ENCODE results near the gene TMEM243.
"Not testable (repeated sequence)": the region's sequence is repeated elsewhere in the genome, so short reads cannot be mapped to it uniquely, and the experiment has no call there.

TMEM243 gene

GRCh38 chr7:87219545-87220025 lies at the start of gene TMEM243:
TSS of gene TMEM243 (minus strand) at chr7:87219732. CDS start at chr7:87219503, 229 bp downstream.
- H3K27ac Mint-ChIP-seq: peak within 1 kb of the TSS; percentile 98
- DNase-seq (ENCODE audit: low spot score in 2 of 2) (peak; percentile 65 to 85), ATAC-seq (peak; percentile 79)
- peaks cover 16% of the 10 kb centered on the region for H3K4me1 Mint-ChIP-seq
- no peaks in the 10 kb centered on the region for H3K9me3 Mint-ChIP-seq
- H3K36me3 Mint-ChIP-seq: peaks cover 54% of the 10 kb centered on the region
- H3K4me3 Mint-ChIP-seq: peak within 1 kb of the TSS; percentile 99

GRCh38 chr7:87267239-87267900 lies 47.8 kb upstream of the TMEM243 start:
- ATAC-seq: no peak
- H3K4me1 Mint-ChIP-seq: no peaks in the 10 kb centered on the region

GRCh38 chr7:87263537-87263936 lies 44.0 kb upstream of the TMEM243 start:
- DNase-seq (ENCODE audit: low spot score in 2 of 2): no peak
- H3K9me3 Mint-ChIP-seq: peaks cover 4% of the 10 kb centered on the region
- no peaks in the 10 kb centered on the region for H3K4me1 Mint-ChIP-seq
- ATAC-seq: no peak
- H3K4me3 Mint-ChIP-seq: no peak overlapping the region
- H3K27ac Mint-ChIP-seq: no peak overlapping the region
- H3K36me3 Mint-ChIP-seq: no peaks in the 10 kb centered on the region

More at GRCh38 chr7:87267239-87267900, 47.8 kb upstream of the TMEM243 start:
- Mint-ChIP-seq H3K36me3 (no peaks in the 10 kb centered on the region), H3K4me3 (no peak overlapping the region), H3K27ac (no peak overlapping the region), H3K9me3 (peaks cover 4% of the 10 kb centered on the region)
- DNase-seq (ENCODE audit: low spot score in 2 of 2): no peak

DNA sequence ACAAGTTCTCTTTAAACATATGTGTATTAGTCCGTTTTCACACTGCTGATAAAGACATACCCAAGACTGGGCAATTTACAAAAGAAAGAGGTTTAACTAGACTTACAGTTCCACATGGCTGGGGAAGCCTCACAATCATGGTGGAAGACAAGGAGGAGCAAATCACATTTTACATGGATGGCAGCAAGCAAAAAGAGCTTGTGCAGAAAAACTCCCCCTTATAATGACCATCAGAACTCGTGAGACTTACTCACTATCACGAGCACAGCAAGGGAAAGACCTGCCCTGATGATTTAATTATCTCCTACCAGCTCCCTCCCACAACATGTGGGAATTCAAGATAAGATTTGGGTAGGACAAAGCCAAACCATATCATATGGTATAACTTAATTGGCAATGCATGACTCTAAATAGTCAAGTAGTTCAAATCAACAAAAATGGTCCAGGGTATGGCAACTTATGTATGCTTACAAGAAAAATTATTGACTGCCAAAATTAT lies 34.1 kb upstream of the TMEM243 start:
- Mint-ChIP-seq H3K36me3 (no peaks in the 10 kb centered on the region), H3K9me3 (no peaks in the 10 kb centered on the region), H3K4me1 (no peaks in the 10 kb centered on the region), H3K4me3 (no peak overlapping the region), H3K27ac (no peak overlapping the region)
- ATAC-seq (no peak), DNase-seq (ENCODE audit: low spot score in 2 of 2) (no peak)

DNA sequence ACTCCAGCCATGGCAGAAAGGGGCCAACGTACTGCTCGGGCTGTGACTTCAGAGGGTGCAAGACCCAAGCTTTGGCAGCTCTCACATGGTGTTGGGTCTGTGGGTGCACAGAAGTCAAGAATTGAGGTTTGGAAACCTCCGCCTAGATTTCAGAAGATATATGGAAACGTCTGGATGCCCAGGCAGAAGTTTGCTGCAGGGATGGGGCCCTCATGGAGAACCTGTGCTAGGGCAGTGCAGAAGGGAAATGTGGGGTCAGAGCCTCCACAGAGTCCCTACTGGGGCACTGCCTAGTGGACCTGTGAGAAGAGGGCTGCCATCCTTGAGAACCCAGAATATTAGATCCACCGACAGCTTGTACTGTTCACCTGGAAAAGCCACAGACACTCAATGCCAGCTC lies 26.1 kb upstream of the TMEM243 start:
- not testable (repeated sequence) for H3K27ac Mint-ChIP-seq; DNase-seq (ENCODE audit: low spot score in 2 of 2); H3K9me3 Mint-ChIP-seq; H3K36me3 Mint-ChIP-seq; H3K4me3 Mint-ChIP-seq; ATAC-seq; H3K4me1 Mint-ChIP-seq

DNA sequence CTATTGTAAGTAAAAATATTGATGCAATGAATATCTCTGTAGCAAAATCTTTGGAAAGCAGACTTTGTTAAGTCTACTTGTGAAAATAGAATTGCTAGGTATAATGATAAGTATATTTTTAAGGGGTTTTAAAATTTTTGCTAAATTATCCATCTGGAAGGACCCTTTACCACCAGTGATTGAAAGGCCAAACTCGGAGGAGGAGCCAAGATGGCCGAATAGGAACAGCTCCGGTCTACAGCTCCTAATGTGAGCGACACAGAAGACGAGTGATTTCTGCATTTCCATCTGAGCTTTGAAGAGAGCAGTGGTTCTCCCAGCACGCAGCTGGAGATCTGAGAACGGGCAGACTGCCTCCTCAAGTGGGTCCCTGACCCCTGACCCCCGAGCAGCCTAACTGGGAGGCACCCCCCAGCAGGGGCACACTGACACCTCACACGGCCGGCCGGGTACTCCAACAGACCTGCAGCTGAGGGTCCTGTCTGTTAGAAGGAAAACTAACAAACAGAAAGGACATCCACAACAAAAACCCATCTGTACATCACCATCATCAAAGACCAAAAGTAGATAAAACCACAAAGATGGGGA lies 19.0 kb upstream of the TMEM243 start:
- H3K36me3 Mint-ChIP-seq; ATAC-seq; DNase-seq (ENCODE audit: low spot score in 2 of 2); H3K4me1 Mint-ChIP-seq; H3K9me3 Mint-ChIP-seq; H3K27ac Mint-ChIP-seq; H3K4me3 Mint-ChIP-seq: not testable (repeated sequence)

GRCh38 chr7:87234949-87235348 lies 15.4 kb upstream of the TMEM243 start:
- H3K27ac Mint-ChIP-seq: no peak overlapping the region
- no peaks in the 10 kb centered on the region for H3K36me3 Mint-ChIP-seq
- DNase-seq (ENCODE audit: low spot score in 2 of 2) (no peak), ATAC-seq (peak; percentile 67)
- H3K9me3 Mint-ChIP-seq: no peaks in the 10 kb centered on the region
- no peak overlapping the region for H3K4me3 Mint-ChIP-seq
- peaks cover 6% of the 10 kb centered on the region for H3K4me1 Mint-ChIP-seq

DNA sequence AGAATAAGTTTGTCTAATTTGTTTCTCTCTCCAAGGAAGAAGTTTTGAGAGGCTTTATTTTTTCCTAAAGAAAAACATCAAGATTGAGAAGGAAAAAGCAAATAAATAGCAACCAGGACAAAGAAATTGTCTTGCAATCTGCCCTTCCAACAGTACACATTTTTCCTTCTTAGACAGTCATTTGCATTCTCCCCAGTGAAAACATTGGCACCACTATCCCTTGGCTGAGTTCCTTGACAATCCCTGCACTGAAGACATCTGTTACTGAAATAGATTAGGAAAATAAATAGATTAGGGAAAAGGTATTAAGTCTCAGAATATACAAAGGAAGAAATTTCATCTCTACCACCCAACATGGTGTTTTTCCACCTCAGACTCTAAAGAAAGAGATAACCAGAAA lies 12.2 kb upstream of the TMEM243 start:
- no peak for DNase-seq (ENCODE audit: low spot score in 2 of 2)
- Mint-ChIP-seq H3K4me3 (no peak overlapping the region), H3K36me3 (no peaks in the 10 kb centered on the region)

DNA sequence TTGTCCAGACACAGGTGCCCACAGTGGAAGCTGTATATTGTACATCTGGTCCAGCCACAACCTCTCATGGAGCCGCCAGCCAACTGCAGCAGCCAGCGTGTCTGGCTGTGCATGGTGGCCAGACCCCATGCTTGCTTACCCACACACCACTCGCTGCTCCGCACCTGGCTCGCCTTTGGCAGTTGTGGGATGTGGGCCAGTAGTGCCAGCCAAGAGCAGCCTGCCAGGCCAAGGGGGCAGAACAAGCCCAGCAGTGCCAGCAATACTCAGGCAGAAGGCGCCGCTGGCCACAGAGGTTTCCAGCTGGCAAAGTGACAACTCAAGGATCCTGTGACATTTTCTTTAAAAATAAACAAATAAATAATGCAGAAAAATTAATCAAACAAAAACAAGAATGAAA lies 11.7 kb upstream of the TMEM243 start:
- Mint-ChIP-seq H3K9me3 (no peaks in the 10 kb centered on the region), H3K4me1 (peaks cover 7% of the 10 kb centered on the region), H3K27ac (no peak overlapping the region), H3K36me3 (no peaks in the 10 kb centered on the region), H3K4me3 (no peak overlapping the region)
- no peak for DNase-seq (ENCODE audit: low spot score in 2 of 2)
- no peak for ATAC-seq

More for the DNA sequence above, 12.2 kb upstream of the TMEM243 start:
- Mint-ChIP-seq H3K27ac (no peak overlapping the region), H3K9me3 (no peaks in the 10 kb centered on the region), H3K4me1 (peaks cover 3% of the 10 kb centered on the region)
- no peak for ATAC-seq

DNA sequence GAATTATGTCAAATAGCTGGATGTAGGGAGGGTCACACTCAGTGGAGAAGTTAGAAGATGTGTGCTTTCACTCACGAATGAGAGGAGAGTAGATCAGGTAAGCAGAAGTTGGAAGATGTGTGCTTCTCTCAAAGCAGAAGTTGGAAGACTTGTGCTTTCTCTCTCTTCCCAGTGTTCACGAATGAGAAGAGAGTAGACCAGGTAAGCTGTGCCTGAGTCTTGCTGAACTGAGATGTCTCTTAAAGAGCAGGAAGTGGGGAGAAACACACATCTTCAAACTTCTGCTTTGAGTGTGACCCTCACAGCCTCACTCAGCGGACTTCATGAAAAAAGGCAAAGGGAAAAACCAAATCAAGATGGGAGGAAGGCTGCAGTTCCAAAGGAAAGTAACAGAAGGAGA lies 7.0 kb upstream of the TMEM243 start:
- H3K4me1 Mint-ChIP-seq: peaks cover 10% of the 10 kb centered on the region
- no peak for DNase-seq (ENCODE audit: low spot score in 2 of 2)
- H3K9me3 Mint-ChIP-seq: no peaks in the 10 kb centered on the region
- H3K4me3 Mint-ChIP-seq: no peak overlapping the region
- H3K27ac Mint-ChIP-seq: no peak overlapping the region
- no peaks in the 10 kb centered on the region for H3K36me3 Mint-ChIP-seq
- ATAC-seq: peak; percentile 36

DNA sequence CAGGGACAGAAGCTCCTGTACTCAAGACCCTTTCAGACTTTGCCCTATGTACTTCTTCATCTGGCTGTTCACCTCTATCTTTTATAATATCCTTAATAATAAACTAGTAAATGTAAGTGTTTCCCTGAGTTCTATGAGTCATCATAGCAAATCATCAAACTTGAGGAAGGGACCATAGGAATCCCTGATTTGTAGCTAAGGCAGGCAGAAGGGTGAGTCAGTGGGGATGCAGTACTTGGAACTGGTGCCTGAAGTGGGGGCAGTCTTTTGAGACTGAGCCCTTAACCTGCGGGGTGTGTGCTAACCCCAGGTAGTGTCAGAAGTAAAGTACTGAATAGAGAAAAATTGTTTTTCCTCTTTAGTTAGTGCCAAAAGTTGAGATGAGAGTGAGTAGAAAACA lies 6.2 kb upstream of the TMEM243 start:
- Mint-ChIP-seq H3K36me3 (no peaks in the 10 kb centered on the region), H3K27ac (no peak overlapping the region), H3K9me3 (no peaks in the 10 kb centered on the region), H3K4me1 (peaks cover 14% of the 10 kb centered on the region), H3K4me3 (no peak overlapping the region)
- ATAC-seq (no peak), DNase-seq (ENCODE audit: low spot score in 2 of 2) (no peak)

GRCh38 chr7:87223666-87224065 lies 4.1 kb upstream of the TMEM243 start:
- ATAC-seq (peak; percentile 61), DNase-seq (ENCODE audit: low spot score in 2 of 2) (no peak)
- Mint-ChIP-seq H3K27ac (no peak overlapping the region), H3K4me3 (no peak overlapping the region), H3K36me3 (peaks cover 17% of the 10 kb centered on the region), H3K4me1 (peaks cover 21% of the 10 kb centered on the region), H3K9me3 (no peaks in the 10 kb centered on the region)

- peaks cover 13% of the 10 kb centered on the region for H3K4me1 Mint-ChIP-seq
- no peaks in the 10 kb centered on the region for H3K9me3 Mint-ChIP-seq
- peak overlapping the region; percentile 98 for H3K27ac Mint-ChIP-seq
- H3K4me3 Mint-ChIP-seq: peak overlapping the region; percentile 99
- peaks cover 43% of the 10 kb centered on the region for H3K36me3 Mint-ChIP-seq
- ATAC-seq (no peak), DNase-seq (ENCODE audit: low spot score in 2 of 2) (no peak)
Observed at GRCh38 chr7:87220734-87221215, 1.2 kb upstream of the TMEM243 start.

DNA sequence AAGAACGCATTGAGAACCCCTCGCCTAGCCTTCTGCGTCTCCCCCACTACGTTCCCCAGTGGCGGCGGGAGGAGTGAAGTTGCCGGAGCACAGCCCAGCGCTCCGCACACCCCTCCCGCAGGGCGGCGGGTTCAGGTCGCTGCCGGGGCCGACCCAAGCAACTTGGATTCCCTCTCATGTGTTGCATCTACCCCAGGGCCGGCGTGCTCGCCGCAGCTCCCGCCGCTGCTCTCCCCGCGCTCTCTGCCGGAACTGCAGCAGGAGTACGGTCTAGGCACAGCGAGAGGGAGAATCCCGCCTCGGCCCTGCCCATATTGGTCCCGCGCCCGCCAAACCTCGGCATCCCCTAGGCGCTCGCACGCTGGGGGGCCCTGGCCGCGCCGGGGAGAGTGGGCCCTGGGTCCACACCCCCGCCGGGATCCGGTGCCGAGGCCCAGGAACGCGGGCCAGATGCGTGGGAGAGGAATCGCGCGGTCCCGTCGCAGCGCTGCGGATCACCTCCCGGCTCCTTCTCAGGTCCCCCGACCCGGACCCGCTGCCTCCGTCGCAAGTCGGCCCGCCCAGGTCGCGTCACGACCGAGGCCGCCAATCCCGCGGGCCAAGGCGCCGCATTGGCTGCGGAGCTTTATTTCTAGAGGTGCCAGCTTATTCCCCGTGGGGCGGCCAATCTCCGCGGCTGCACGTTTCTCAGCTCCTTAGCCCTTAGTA lies 648 bp upstream of the TMEM243 start:
- ATAC-seq (peak; percentile 70), DNase-seq (ENCODE audit: low spot score in 2 of 2) (peak; percentile 66 to 87)
- H3K9me3 Mint-ChIP-seq: no peaks in the 10 kb centered on the region
- peaks cover 48% of the 10 kb centered on the region for H3K36me3 Mint-ChIP-seq
- H3K4me3 Mint-ChIP-seq: peak overlapping the region; percentile 99
- H3K27ac Mint-ChIP-seq: peak overlapping the region; percentile 98
- H3K4me1 Mint-ChIP-seq: peaks cover 16% of the 10 kb centered on the region

DNA sequence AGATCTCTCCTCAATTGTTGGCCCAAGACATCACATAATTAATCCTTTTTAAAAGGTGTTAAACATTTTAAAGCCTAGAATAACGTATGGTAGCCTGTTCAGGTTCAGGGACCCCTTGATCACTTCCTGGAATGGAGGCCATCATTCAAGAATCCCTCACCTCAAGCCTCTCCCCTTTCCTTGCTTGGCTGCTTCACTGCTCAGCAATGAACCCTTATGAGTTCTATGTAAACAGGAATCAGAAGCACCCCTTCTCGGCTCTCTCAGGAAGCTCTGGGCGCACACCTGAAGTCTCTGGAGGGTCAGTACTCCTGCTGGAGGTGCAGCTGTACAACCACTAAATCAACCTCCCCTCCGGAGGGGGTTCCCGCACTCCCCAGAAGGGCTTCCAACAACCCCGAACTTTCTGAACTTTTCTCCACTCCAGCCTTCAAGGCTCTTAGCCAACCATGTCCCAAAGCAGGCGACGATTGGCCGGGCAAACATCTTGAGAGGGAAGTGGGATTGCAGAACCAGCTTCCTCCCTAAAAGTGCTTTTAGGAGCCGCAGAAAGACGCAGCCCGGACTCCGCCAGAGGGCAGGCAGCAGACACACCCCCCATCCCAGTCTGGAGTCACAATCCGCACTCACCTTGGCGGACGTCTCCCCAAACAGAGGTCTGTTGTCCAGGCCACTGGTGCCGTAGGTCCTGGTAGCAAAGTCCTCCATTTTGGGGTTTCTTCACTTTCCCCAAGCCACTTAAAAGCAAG lies 562 bp downstream of the TMEM243 start:
- H3K27ac Mint-ChIP-seq: peak overlapping the region; percentile 98
- DNase-seq (ENCODE audit: low spot score in 2 of 2) (peak in 1 of 2 donors; percentile 71), ATAC-seq (no peak)
- H3K4me1 Mint-ChIP-seq: peaks cover 22% of the 10 kb centered on the region
- H3K9me3 Mint-ChIP-seq: no peaks in the 10 kb centered on the region
- peaks cover 60% of the 10 kb centered on the region for H3K36me3 Mint-ChIP-seq
- peak overlapping the region; percentile 99 for H3K4me3 Mint-ChIP-seq
